BJ (cell line): ENCODE results near the gene CCDC200. TPM values are rescaled to one million over a fixed set of nuclear protein-coding genes. Genes with fewer than 3 reads are reported as not detected.

ENCODE experiments used
- CTCF ChIA-PET: fragments of 350-600 bp; formaldehyde crosslinking; extraction: SDS; loops from one replicate; lab custom pipeline; 2021; ENCODE audit warnings: antibody characterized with exemption, inconsistent platforms; lab: Yijun Ruan, JAX
- POLR2A ChIA-PET: fragments of 300-600 bp; sonication (Branson Sonifier 250); formaldehyde crosslinking; extraction: SDS; loops from one replicate; lab custom pipeline; 2021; ENCODE audit warnings: antibody characterized with exemption; lab: Charles Lee
- DNase-seq: peaks from one replicate; pipeline ENCODE4 v3.0.0-alpha.2; 2011; ENCODE audit warnings: low read depth
- H3K27me3 ChIP-seq: 2 replicates; pipeline ENCODE4 v1.6.0; 2011; ENCODE audit warnings: low read length; ENCODE audit not compliant: control insufficient read depth, insufficient read depth
- H3K36me3 ChIP-seq: 2 replicates; pipeline ENCODE4 v1.5.1; 2011; ENCODE audit warnings: low read length; ENCODE audit not compliant: control insufficient read depth, insufficient read depth
- H3K4me3 ChIP-seq: 2 replicates; pipeline ENCODE4 v1.5.1; 2011; ENCODE audit warnings: low read depth, mild to moderate bottlenecking, control low read depth, low read length
- CTCF ChIP-seq: IDR thresholded peaks from 2 replicates; pipeline ENCODE4 v1.5.1; 2011; ENCODE audit warnings: low read depth, mild to moderate bottlenecking, control low read depth, inconsistent platforms, low read length, moderate library complexity; ENCODE audit not compliant: insufficient read depth
- polyA plus RNA-seq: library from polyadenylated mRNA; depleted of rRNA; stranded (reverse); fragments of >200 nt; gene quantifications from 2 replicates; pipeline ENCODE4 v1.2.3, GENCODE V29; 2011

The CCDC200 gene
- polyA plus RNA-seq, 1 experiment, result not detected

GRCh38 chr17:43226393-43226792 lies 2.0 kb downstream of the CCDC200 start:
- no peaks in the 10 kb centered on the region for H3K27me3 ChIP-seq
- ChIA-PET POLR2A (no interaction called here), CTCF (no interaction called here)
- no peak for TF ChIP-seq CTCF
- no peak overlapping the region for H3K4me3 ChIP-seq
- no peak for DNase-seq
- peaks cover 6% of the 10 kb centered on the region for H3K36me3 ChIP-seq

- ChIA-PET POLR2A (no interaction called here), CTCF (interaction anchor here (0.6 kb wide), 1 partner anchor 260 kb away, joined by 5 read pairs; the partner anchor contains the start of gene DHX8)
- Histone ChIP-seq H3K36me3 (peaks cover 7% of the 10 kb centered on the region), H3K4me3 (no peak overlapping the region), H3K27me3 (no peaks in the 10 kb centered on the region)
- no peak for DNase-seq
- no peak for TF ChIP-seq CTCF
Observed at GRCh38 chr17:43224146-43224705, 4.2 kb downstream of the CCDC200 start.

- no peak overlapping the region for H3K4me3 ChIP-seq
- TF ChIP-seq CTCF, result no peak
- H3K27me3 ChIP-seq, result no peaks in the 10 kb centered on the region
- no peak for DNase-seq
- POLR2A ChIA-PET, result no interaction called here
- H3K36me3 ChIP-seq, result peaks cover 15% of the 10 kb centered on the region
- CTCF ChIA-PET, result interaction anchor here (1.4 kb wide), 1 partner anchor 9 kb away, joined by 3 read pairs; the partner anchor contains the start of gene TMEM106A
Observed at GRCh38 chr17:43220511-43221125, 7.8 kb downstream of the CCDC200 start.

- Histone ChIP-seq H3K27me3 (no peaks in the 10 kb centered on the region), H3K36me3 (peaks cover 17% of the 10 kb centered on the region), H3K4me3 (no peak overlapping the region)
- ChIA-PET CTCF (interaction anchor here (1.4 kb wide), 1 partner anchor 8 kb away, joined by 3 read pairs; the partner anchor contains the start of gene TMEM106A), POLR2A (no interaction called here)
- no peak for TF ChIP-seq CTCF
- DNase-seq, result no peak
Observed at GRCh38 chr17:43219746-43220380, 8.6 kb downstream of the CCDC200 start.

GRCh38 chr17:43219001-43219400 lies 9.4 kb downstream of the CCDC200 start:
- H3K27me3 ChIP-seq, result no peaks in the 10 kb centered on the region
- DNase-seq, result no peak
- POLR2A ChIA-PET, result interaction anchor here (1.0 kb wide), 1 partner anchor 99 kb away, joined by 5 read pairs; no protein-coding TSS in a partner anchor
- no peak overlapping the region for H3K4me3 ChIP-seq
- CTCF ChIA-PET, result no interaction called here
- TF ChIP-seq CTCF, result no peak
- peaks cover 16% of the 10 kb centered on the region for H3K36me3 ChIP-seq
